ENCODE results near the gene KIAA2012.

The KIAA2012 gene

DNA sequence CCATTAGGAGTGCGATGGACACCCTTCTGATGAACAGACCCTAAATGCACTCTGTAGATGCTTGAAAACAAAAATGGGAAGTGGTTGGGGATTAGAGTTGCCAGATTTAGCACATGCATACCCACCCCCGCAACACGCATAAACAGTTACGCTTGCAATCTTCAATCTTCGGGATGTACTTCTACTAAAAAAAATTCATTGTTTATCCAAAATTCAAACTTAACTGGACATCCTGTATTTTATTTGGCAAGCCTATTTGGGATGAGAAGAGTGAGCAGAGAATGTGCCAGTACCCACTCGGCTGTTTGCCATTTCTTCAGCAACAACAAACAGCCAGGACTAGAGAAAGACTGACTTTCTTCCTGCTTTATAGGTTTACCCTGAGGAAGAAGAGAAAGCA is 18.4 kb downstream of the KIAA2012 start:
- DNase-seq = no peak

DNA sequence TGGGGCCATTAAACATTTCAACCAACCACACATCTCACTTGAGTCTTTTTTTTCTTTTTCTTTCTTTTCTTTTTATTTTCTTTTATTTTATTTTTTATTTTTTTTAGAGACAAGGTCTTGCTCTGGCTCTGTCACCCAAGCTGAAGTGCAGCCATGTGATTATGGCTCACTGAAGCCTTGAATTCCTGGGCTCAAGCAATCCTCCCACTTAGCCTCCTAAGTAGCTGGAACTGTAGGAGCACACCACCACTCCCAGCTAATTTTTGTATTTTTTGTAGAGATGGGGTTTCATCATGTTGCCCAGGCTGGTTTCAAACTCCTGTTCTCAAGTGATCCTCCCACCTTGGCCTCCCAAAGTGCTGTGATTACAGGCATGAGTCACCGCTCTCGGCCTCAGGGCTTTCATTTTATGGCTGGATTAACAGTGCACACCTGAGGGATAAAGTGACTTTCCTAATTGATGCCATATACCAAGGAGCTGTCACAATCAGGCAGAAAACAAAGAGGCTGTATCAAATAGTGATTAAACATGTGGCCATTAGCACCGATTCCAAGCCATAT is 21.5 kb downstream of the KIAA2012 start:
- DNase-seq = no peak

GRCh38 chr2:202095235-202095634 is 22.2 kb downstream of the KIAA2012 start:
- DNase-seq = no peak

DNA sequence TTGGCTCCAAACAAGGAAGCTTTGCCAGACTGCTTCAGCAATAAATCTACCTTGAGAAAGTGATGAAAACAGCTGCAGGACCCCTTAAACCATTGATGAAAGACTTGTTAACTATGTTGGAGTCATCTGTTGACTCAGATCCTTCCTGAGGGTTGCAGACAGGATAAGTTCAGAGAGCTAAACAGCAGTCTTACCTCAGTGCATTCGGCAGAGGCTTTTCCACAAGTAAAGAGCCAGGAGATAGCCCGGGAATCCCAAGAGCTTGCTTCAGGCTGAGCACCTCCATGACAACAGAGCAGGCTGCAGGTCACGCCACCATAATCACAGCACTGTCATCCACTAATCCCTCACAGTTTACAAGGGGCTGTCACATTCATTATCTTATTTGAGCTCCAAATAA is 23.7 kb downstream of the KIAA2012 start:
- no peak for DNase-seq

- no peak for DNase-seq
Observed at GRCh38 chr2:202098291-202098690, 25.2 kb downstream of the KIAA2012 start.

GRCh38 chr2:202099515-202099914 is 26.5 kb downstream of the KIAA2012 start:
- no peak for DNase-seq

- no peak for DNase-seq
Observed at GRCh38 chr2:202100176-202100575, 27.1 kb downstream of the KIAA2012 start.

DNA sequence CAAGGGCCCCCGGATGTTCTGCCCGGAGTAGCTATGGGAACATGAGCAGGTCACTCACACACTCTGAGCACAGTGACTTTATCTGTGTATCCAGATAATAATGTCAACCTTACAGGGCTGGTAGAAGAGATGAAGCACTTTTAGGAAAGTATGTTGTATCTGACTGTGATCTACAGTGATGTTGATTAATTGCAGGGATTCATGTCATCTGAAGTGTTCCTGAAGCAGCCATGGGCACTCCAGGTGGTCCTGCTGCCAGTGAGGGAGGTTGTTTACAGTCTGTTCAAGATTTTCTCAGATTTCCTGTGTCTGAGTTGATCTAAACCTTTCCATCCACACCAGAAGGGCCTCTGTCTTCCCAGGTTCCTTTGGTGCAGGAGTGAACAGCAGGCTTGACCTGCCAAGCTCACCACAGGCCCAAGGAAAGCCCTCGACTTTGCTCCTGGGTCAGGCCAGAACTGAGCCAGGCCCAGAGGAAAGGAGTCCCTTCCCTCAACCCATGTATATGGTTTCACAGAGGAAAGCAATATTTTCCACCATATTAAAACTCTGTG is 28.0 kb downstream of the KIAA2012 start:
- DNase-seq = no peak

DNA sequence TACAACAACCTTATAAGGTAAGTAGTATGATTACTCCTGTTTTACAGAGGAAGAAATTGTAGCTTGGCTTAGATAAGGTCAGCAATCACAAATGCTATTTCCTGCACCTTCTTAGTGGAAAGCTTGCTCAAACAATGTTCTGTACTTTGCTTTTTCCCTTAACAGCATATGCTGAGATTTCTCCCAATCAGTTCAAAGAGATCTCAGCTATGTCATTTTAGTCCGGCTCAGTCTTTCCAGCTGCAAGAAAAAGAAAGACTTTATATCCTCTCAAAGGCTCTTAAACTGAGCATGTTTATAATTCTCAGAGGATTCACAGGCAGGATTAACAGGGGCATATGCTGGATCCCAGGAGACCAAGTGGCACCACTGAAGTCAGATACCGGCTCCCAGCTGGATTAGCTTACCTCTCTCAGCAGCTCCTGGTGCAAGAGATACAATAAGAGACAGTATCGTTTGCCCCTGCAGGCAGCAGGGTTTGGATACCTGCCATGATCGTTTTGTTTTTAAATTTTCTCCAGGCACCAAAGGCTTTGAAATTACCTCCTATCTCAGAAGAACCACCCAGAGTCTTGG is 29.5 kb downstream of the KIAA2012 start:
- no peak for DNase-seq

DNA sequence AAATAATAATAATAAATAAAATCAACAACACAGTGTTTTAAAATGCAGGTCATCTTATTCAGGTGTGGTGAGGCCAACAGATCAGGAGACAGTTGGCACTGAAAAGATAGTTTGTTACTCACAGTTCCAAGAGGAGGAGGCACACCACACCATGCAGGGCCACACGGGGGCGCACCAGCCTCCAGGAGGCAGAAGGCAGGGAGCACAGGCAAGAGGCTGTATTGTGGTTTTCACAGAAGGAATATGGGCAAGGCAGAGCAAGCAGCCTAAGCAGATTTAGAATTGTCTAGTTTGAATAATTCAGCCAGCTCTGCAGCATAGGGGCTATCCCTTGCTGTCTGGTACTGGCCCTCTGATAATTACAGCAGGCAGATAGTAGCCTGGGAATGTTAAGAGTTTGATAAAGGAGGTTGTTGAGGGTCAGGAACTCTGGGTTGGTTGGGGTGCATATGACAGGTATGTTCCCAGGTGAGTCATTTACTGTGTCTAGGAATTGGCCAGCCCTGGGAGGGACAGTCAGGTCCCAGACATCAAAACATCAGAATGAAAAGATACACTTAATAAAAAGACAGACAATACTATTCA is 31.3 kb downstream of the KIAA2012 start:
- DNase-seq = no peak

DNA sequence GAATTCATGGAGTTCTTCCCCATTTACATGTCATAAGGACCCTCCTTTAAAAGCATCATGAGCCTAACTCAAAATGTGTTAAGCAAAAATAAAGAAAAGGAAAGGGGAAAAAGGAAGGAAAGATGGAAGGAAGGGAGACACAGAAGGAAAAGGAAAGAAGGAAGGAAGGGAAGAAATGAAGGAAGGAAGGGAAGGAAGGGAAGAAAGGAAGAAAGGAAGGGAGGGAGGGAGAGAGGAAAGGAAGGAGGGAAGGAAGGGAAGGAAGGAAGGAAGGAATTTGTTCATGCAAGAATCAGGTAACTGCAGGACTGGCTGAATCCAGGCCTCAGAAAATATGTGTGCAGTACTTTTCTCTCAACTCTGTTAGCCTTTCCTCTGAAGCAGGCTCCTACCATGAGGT is 32.0 kb downstream of the KIAA2012 start:
- no peak for DNase-seq

GRCh38 chr2:202108345-202108744 is 35.3 kb downstream of the KIAA2012 start:
- DNase-seq = no peak

GRCh38 chr2:202109139-202109736 is 36.2 kb downstream of the KIAA2012 start:
- no peak for DNase-seq

GRCh38 chr2:202109737-202110184 is 36.7 kb downstream of the KIAA2012 start:
- no peak for DNase-seq

DNA sequence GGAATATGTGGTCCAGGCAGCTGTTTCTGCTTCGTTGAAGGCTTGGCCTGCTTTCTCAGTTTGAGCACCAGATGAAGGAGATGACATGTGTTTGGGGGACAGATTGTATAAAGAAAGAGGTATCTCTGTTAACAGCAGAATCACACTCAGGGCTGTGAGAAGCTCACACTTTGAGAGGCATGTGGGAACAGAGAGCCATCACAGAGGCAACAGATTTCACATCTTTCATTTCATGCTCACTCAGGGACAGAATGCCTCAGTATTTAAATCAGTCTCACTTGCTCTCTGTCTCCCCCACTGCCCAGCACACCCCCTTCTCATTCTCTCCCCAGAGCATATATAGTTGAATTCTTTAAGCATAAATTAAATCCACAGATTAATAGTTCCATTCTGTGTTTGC is 37.4 kb downstream of the KIAA2012 start:
- DNase-seq = no peak

DNA sequence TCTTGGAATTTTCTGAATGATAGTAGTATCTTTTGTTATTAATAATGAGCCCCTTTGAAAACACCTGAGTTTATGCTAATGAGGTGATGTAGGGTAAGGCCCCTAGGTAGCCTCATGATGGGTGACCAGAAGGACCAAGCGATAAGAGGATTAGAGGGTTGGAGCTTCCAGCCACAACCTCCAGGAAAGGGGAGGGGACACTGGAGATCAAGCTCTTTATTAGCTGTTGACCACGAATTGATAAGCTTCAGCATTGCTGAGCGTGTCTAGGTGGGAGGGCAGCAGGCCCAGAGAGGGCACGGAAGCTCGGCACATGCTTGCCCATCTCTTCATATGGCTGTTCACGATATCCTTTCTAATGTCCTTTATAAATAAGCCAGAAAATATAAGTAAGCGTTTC is 39.0 kb downstream of the KIAA2012 start:
- no peak for DNase-seq

DNA sequence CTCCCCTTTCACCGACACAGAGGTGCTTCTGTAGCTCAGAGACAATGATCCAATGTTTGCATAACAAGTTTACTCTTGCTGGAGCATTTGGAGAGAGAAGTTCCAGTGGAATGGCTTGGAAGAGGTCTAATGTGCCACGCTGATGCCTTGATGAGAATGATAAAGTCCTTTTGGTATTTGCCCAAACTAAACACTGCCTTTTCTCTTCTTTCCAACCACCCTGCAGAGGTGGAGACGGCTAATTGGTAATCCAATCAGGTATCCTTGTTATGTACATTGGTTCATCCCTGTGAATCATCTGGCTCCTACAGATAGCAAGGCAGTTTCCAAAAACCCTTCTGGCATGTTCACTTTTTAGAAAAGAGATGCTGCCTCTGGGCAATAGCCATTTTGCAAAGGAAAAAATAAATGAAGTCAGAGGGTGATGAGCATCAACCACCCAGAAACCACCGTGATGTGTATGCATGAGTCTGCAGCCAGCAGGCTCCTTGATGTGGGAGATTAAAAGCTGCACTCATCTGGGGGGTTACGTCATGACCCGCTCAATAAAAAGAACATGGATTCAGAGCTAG is 40.6 kb downstream of the KIAA2012 start:
- DNase-seq = no peak

- DNase-seq = no peak
Observed at GRCh38 chr2:202114291-202114690, 41.2 kb downstream of the KIAA2012 start.

- no peak for DNase-seq
Observed at GRCh38 chr2:202114795-202115194, 41.7 kb downstream of the KIAA2012 start.

DNA sequence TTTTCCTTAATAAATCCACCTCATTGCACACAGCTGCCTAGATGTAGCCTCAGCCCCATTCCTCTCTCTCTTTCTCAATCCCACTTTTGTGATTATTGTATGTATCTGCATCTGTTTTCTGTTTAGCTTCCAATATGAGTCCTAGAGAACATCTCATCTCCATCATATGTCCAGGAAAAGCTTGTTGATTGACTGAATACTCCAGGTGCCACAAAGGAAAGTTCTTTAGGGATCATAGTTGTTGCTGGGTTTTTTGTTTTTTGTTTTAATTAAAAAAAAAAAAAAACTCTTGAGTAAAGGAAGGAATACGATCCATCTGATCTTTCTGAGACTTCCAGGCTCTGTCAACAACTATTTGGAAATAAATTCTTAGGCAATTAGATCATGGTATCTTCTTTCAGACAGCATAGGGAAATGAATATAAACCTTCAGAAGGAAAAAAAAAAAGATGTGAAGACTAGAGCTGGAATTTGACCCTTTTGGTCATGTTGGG is 42.5 kb downstream of the KIAA2012 start:
- DNase-seq = no peak

DNA sequence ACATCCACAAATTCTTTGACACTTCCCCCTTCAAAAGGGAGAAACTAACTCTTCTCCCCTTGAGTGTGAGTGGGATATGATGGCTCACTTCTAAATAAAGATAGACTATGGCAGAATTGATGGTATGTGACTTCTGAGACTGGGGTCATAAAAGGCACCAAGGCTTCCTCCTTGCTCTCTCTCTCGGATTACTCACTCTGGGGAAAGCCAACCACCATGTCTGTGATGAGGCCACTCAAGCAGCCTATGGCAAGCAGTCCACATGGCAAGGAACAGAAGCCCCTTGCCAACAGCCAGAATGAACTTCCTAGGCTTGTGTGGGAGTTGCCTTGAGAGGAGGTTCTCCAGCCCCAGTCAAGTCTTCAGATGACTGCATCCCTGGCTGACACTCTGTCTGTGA is 43.6 kb downstream of the KIAA2012 start:
- no peak for DNase-seq

DNA sequence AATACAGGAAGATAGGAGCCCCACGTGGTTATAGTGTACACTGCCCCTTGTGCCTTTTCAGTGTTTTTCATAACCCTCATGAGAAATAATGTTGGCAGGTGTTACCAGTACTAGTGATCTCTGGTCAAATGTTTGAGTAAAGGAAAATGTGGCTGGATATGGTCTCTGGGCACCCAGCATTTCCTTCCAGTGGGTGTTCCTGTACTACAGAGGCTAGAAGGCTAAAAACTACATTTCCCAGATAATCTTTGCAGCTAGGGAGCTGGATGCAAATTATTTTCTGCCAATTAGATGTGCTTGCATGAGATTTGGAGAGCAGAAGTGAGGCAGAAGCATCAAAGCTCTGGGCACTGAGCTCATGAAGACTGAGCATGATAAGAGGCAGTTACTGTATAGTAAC is 45.1 kb downstream of the KIAA2012 start:
- no peak for DNase-seq

DNA sequence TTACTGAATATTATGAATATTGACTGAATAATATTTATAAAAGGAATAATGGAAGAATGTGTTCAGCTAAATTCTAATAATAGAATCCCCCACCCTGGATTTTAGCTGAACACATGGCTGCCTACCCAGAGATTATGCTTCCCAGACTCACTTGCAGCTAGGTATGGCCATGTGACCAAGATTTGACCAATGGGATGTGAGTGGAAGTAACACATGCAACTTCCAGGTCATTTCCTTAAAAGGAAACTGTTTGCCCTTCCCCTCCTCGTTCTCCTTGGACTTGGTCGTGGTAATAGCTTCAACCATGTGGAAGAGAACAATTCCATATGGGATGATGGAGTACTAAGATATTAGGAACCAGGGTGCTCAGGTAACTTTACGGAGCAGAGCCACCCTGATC is 47.8 kb downstream of the KIAA2012 start:
- DNase-seq = no peak
